Activated CD8-positive, alpha-beta memory T cell treated with anti-CD3 and anti-CD28 coated beads, Interleukin-2, amount 50 U/mL, for 1 hour (primary cell): ENCODE measurements around the gene NT5E.
"Not testable (repeated sequence)": the region's sequence is repeated elsewhere in the genome, so short reads cannot be mapped to it uniquely, and the experiment has no call there.

ENCODE experiments used
- DNase-seq: peaks from one replicate; pipeline ENCODE4 v3.0.0-alpha.2; 2020; ENCODE audit errors: extremely low read depth

NT5E gene

DNA sequence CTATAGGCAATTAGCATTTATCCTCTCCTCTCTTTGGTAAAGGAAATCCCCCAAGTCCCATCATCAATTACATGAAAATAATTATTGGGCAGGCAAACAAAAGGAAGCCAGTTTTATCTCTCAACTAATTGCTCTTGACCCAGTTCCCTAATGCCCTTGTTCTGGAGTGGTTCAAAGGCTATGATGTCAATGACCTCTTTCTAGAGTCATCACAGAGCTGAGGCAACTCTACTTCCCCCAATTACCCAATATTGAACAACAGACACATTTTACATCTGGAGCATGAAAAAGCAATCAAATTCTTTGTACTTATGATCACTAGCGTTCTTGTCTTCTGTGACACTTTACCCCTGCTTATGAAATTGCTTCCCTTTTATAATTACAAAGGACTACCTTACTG is 43.5 kb downstream of the NT5E start:
- no peak for DNase-seq

GRCh38 chr6:85494547-85495536 is 45.0 kb downstream of the NT5E start:
- no peak for DNase-seq

DNA sequence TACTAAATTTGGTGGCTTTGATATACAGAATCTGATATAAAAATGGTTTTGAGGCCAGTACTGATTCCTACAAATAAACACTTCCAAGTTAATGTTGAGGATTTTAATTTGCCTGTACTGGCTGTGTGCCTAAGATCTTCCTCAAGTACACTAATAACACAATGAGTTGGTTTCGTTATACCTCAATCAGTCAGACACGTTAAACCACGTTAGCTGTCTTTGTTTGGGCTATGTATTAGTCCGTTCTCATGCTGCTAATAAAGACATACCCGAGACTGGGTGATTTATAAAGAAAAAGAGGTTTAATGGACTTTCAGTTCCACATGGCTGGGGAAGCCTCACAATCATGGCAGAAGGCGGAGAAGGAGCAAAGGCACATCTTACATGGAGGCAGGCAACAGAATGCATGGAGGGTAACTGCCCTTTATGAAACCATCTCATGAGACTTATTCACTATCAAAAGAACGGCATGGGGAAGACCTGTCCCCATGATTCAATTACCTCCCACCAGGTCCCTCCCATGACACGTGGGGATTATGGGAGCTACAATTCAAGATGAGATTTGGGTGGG is 46.2 kb downstream of the NT5E start:
- no peak for DNase-seq

- no peak for DNase-seq
Measured at GRCh38 chr6:85496856-85497255, 47.0 kb downstream of the NT5E start.

GRCh38 chr6:85498596-85499258 is 48.8 kb downstream of the NT5E start:
- DNase-seq: no peak

- no peak for DNase-seq
Measured at GRCh38 chr6:85506441-85507093, 56.7 kb downstream of the NT5E start.

DNA sequence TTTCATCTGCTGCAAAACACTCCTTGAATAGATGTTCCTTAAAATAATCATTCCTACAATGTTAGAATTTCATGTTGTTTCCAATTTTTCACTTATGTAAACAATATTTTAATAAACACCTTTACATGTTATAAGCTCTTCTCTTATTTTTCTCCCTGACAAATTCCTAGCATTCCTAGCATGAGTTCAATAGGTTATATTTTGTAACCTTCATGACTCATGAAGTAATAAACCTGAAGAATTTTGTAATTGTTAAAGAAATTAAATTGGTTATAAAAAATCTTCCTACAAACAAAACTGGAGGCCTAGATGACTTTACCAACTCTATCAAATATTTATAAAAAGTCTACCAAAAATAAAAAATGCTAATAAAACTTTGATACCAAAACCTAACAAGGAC is 66.3 kb downstream of the NT5E start:
- no peak for DNase-seq

DNA sequence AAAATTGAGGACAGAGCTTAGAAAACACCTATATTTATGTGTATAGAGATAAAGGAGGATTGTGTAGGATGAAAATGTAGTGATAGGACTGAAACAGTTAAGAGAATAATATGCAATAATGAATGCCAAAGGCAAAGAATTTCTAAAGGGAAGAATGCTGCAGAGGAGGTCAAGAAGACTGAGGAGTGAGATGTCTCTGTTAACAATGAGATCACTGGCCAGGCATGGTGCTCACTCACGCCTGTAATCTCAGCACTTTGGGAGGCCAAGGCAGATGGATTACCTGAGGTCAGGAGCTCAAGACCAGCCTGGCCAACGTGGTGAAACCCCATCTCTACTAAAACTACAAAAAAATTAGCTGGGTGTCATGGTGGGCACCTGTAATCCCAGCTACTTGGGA is 74.4 kb downstream of the NT5E start:
- not testable (repeated sequence) for DNase-seq

DNA sequence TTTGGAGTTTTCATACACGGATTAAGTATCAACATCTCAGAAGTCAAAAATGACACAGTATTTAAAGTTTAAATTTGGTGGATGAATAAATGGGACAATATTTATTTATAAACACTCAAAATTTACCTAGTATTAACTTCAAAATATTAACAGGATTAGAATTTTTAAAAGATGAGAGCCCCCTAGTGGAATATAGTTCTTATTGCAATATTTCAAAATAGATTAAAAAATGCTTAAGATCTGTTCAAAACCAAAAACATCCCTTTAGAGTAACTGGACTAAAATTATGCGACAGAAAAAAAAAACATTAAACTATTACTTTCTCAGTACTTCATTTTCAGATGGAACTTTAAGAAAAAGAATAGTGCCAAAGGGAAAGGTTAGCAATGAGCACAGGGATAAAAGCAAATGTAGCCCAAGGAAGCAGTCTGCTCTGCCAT is 87.2 kb downstream of the NT5E start:
- DNase-seq: no peak

DNA sequence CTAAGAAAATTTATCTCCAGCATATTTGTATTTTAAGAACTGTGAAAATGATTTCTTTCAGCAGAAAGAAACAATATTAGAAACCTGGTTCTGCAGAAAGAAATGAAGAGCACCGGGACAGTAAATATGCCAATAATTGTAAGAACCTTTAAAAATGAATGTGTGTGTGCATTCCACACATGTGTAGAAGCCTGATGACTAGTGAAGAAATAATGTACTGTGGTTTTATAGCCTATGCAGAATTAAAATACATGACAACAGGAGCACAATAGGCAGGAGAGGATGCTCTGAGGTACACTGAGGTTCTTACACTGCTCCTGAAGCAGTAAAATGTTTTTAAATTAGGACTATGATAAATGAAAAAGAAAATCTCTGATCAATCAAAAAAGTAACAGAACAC is 94.9 kb downstream of the NT5E start:
- no peak for DNase-seq
